C4-2B (cell line): ENCODE data around the gene CHCHD6.

ENCODE experiments used
- ZFX ChIP-seq: fragments of 450-650 bp; IDR thresholded peaks from 2 replicates; pipeline ENCODE4 v1.6.1; 2017
- TF ChIP-seq, protein P1 (sequence below): fragments of 450-650 bp; conservative IDR thresholded peaks from 2 replicates; pipeline ENCODE4 v1.5.1; 2017; ENCODE audit warnings: mild to moderate bottlenecking

DNA sequence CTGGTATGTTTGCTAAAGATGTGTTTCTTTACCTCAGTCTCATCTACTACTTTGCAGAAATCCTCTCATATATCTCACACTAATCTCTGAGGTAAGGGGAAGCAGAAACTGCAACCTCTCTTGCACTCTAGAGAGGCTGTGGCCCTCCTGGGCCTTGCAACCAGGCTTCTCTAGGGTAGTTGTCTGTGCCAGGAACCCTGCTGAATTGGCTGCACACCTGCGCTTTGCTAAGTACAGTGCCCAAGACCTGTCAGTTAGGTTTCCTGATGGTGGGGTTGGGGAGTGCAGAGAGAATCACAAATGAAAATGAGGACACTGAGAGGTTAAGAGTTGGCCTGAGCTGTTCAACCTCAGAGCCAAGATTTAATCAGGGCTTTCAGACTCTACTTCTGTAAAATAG, 161.7 kb downstream of the CHCHD6 start:
- TF ChIP-seq, protein P1, sequence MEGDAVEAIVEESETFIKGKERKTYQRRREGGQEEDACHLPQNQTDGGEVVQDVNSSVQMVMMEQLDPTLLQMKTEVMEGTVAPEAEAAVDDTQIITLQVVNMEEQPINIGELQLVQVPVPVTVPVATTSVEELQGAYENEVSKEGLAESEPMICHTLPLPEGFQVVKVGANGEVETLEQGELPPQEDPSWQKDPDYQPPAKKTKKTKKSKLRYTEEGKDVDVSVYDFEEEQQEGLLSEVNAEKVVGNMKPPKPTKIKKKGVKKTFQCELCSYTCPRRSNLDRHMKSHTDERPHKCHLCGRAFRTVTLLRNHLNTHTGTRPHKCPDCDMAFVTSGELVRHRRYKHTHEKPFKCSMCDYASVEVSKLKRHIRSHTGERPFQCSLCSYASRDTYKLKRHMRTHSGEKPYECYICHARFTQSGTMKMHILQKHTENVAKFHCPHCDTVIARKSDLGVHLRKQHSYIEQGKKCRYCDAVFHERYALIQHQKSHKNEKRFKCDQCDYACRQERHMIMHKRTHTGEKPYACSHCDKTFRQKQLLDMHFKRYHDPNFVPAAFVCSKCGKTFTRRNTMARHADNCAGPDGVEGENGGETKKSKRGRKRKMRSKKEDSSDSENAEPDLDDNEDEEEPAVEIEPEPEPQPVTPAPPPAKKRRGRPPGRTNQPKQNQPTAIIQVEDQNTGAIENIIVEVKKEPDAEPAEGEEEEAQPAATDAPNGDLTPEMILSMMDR: no peak
- no peak for TF ChIP-seq ZFX
